PC-3 (cell line): ENCODE results near the gene PSMG3.
A peak's percentile ranks its signal among the peaks of the same experiment; 100 is the strongest.

ENCODE experiments used
- CTCF ChIP-seq: fragments of 300-600 bp; sonication (generic); conservative IDR thresholded peaks from 2 replicates; pipeline ENCODE4 v1.5.1; 2017; ENCODE audit warnings: antibody characterized with exemption, low read depth, mild to moderate bottlenecking, low read length
- EZH2 ChIP-seq: fragments of 300-600 bp; sonication (generic); IDR thresholded peaks from one replicate; pipeline ENCODE4 v1.6.1; 2017; ENCODE audit warnings: antibody characterized with exemption, mild to moderate bottlenecking, low read length; ENCODE audit not compliant: unreplicated experiment

GRCh38 chr7:1555813-1556543 is 13.9 kb downstream of the PSMG3 start, which contains the start of gene TMEM184A:
- TF ChIP-seq CTCF = peak; percentile 72
- no peak for TF ChIP-seq EZH2
